Transverse colon (tissue), 4 donors: ENCODE data around the gene MTHFS. TPM values are rescaled to one million over a fixed set of nuclear protein-coding genes. Genes with fewer than 3 reads are reported as not detected.

Source experiments
- DNase-seq: peaks from one replicate; pipeline ENCODE4 v3.0.0-alpha.2; 2019
- H3K27ac ChIP-seq, 4 donors: fragments of 200-600 bp; sonication (generic); 2 replicates each; pipeline ENCODE4 v1.5.1; 2016 to 2018; ENCODE audit warnings: inconsistent platforms in 4 of 4
- H3K27me3 ChIP-seq: fragments of 200-600 bp; sonication (generic); 2 replicates; pipeline ENCODE4 v1.5.1; 2017; ENCODE audit warnings: inconsistent platforms
- H3K36me3 ChIP-seq, 4 donors: fragments of 200-600 bp; sonication (generic); 2 replicates each; pipeline ENCODE4 v1.5.1; 2017 to 2019; ENCODE audit warnings: inconsistent platforms in 4 of 4
- H3K4me1 ChIP-seq, 4 donors: fragments of 200-600 bp; sonication (generic); 2 replicates each; pipeline ENCODE4 v1.5.1; 2017 to 2020; ENCODE audit warnings: inconsistent platforms in 4 of 4
- H3K4me3 ChIP-seq, 4 donors: fragments of 200-600 bp; sonication (generic); 1 replicate in 1 of 4; 2 replicates in 3 of 4; pipeline versions ENCODE4 v1.5.1 to v1.6.1; 2017 to 2019; ENCODE audit warnings: inconsistent platforms in 4 of 4
- H3K9me3 ChIP-seq, 2 donors: fragments of 200-600 bp; sonication (generic); 2 replicates each; pipeline ENCODE4 v1.5.1; 2017 to 2019; ENCODE audit warnings: inconsistent platforms in 2 of 2
- CTCF ChIP-seq, 5 experiments: fragments of 200-600 bp in 3 of 5; fragments of 450-650 bp in 2 of 5; sonication (generic) in 3 of 5; IDR thresholded peaks; 1 replicate in 2 of 5; 2 replicates in 3 of 5; pipeline ENCODE4 v1.5.1; 2016 to 2017; ENCODE audit warnings: antibody characterized with exemption in 5 of 5, inconsistent platforms in 3 of 5, mild to moderate bottlenecking in 2 of 5, moderate library complexity in 1 of 5
- EP300 ChIP-seq: sonication (generic); formaldehyde crosslinking; IDR thresholded peaks from one replicate; pipeline ENCODE4 v1.6.1; 2017; ENCODE audit warnings: antibody characterized with exemption, low read depth
- POLR2A ChIP-seq: fragments of 450-650 bp; IDR thresholded peaks from one replicate; pipeline ENCODE4 v1.6.1; 2016; ENCODE audit warnings: antibody characterized with exemption, mild to moderate bottlenecking, moderate library complexity
- POLR2AphosphoS5 ChIP-seq, 3 donors: sonication (generic); formaldehyde crosslinking; IDR thresholded peaks; one replicate each; pipeline ENCODE4 v1.6.1; 2016; ENCODE audit warnings: antibody characterized with exemption in 3 of 3
- WGBS, 2 donors: methylation state at CpG; one replicate each; pipeline ENCODE4 v1.1.5; 2018; ENCODE audit warnings: low coverage in 1 of 2; 5-methylcytosine and 5-hydroxymethylcytosine counted together
- in situ Hi-C, 4 donors: fragments of 200-750 bp; cut with MboI; loops; one replicate each; pipeline versions ENCODE4 v1.15.0 to v1.15.1; 2017; ENCODE audit warnings: low sequenced_read_pairs in 3 of 4, low pct_ligation_motif_present in 1 of 4, low pct_unique_long_range_greater_than_20kb in 1 of 4
- intact Hi-C: fragments of 100-400 bp; cut with DNase I; formaldehyde crosslinking; loops from one replicate; pipeline ENCODE4 v1.15.1; 2023; ENCODE audit warnings: low total_unique reads
- total RNA-seq, 4 donors: library from RNA; depleted of rRNA; stranded (reverse); fragments of >200 nt; gene quantifications; one replicate each; pipeline ENCODE4 v1.1.0, GENCODE V29; 2016

Gene MTHFS
- total RNA-seq, 4 donors from 2014 or later = 22.1 to 28.7 (median 26.9) TPM; not detected in 1

- TF ChIP-seq EP300 (no peak), POLR2A (peak; percentile 96), CTCF (IDR thresholded peaks at IDR 0.05) (peak in 1 of 5 experiments; percentile 4), POLR2AphosphoS5 (IDR thresholded peaks at IDR 0.05) (peak; percentile 95 to 96 (median 95))
These were observed 26.8 kb upstream of the MTHFS start for GRCh38 chr15:79923515-79924169.

GRCh38 chr15:79923079-79923514, 26.3 kb upstream of the MTHFS start:
- DNase-seq = peak; percentile 81
- no peaks in the 10 kb centered on the region for H3K27me3 ChIP-seq
- TF ChIP-seq POLR2AphosphoS5 (IDR thresholded peaks at IDR 0.05) = peak; percentile 22 to 38 (median 28)
- no peak for TF ChIP-seq EP300
- H3K27ac ChIP-seq = peak overlapping the region; percentile 95 to 99 (median 97)
- H3K4me1 ChIP-seq = peaks cover 0 to 14% (median 7%) of the 10 kb centered on the region in 4 donors
- peaks cover 0 to 30% (median 12%) of the 10 kb centered on the region in 4 donors for H3K36me3 ChIP-seq
- WGBS, 2 donors = 1% methylated on average over 45 of the region's 51 CpGs; no CpG with 5 or more reads in 1 of the 2 donors
- peaks cover 29 to 30% of the 10 kb centered on the region in 2 donors for H3K9me3 ChIP-seq
- in situ Hi-C loops = no loop called here
- intact Hi-C loops = no loop called here
- peak overlapping the region; percentile 75 to 86 (median 84) for H3K4me3 ChIP-seq

More at GRCh38 chr15:79923515-79924169, 26.8 kb upstream of the MTHFS start:
- peak overlapping the region; percentile 95 to 99 (median 97) for H3K27ac ChIP-seq
- peak; percentile 98 for DNase-seq
- H3K36me3 ChIP-seq = peaks cover 0 to 27% (median 12%) of the 10 kb centered on the region in 4 donors
- intact Hi-C loops = no loop called here
- in situ Hi-C loops = no loop called here
- H3K4me1 ChIP-seq = peaks cover 0 to 14% (median 7%) of the 10 kb centered on the region in 4 donors
- peaks cover 23 to 25% of the 10 kb centered on the region in 2 donors for H3K9me3 ChIP-seq
- peak overlapping the region; percentile 75 to 86 (median 84) for H3K4me3 ChIP-seq
- WGBS, 2 donors = 0% methylated on average over 56 of the region's 68 CpGs; no CpG with 5 or more reads in 1 of the 2 donors
- H3K27me3 ChIP-seq = no peaks in the 10 kb centered on the region

GRCh38 chr15:79922512-79923078, 25.8 kb upstream of the MTHFS start:
- peaks cover 0 to 31% (median 12%) of the 10 kb centered on the region in 4 donors for H3K36me3 ChIP-seq
- TF ChIP-seq EP300 (no peak), POLR2AphosphoS5 (IDR thresholded peaks at IDR 0.05) (no peak), CTCF (IDR thresholded peaks at IDR 0.05) (no peak), POLR2A (no peak)
- peak overlapping the region; percentile 95 to 99 (median 97) for H3K27ac ChIP-seq
- peaks cover 0 to 14% (median 7%) of the 10 kb centered on the region in 4 donors for H3K4me1 ChIP-seq
- H3K4me3 ChIP-seq = peak overlapping the region; percentile 75 to 86 (median 84)
- intact Hi-C loops (no loop called here), in situ Hi-C loops (no loop called here)
- H3K9me3 ChIP-seq = peaks cover 31 to 35% of the 10 kb centered on the region in 2 donors
- WGBS, 2 donors = 17% methylated on average over 17 of the region's 17 CpGs; no CpG with 5 or more reads in 1 of the 2 donors
- H3K27me3 ChIP-seq = no peaks in the 10 kb centered on the region
- DNase-seq = no peak

- no peaks in the 10 kb centered on the region for H3K27me3 ChIP-seq
- no peak for DNase-seq
- no peak overlapping the region for H3K27ac ChIP-seq
- WGBS, 2 donors = 92 to 93% methylated on average over 6 to 12 of the region's 12 CpGs
- peaks cover 0 to 14% (median 7%) of the 10 kb centered on the region in 4 donors for H3K4me1 ChIP-seq
- H3K36me3 ChIP-seq = peaks cover 0 to 34% (median 12%) of the 10 kb centered on the region in 4 donors
- intact Hi-C loops (no loop called here), in situ Hi-C loops (no loop called here)
- TF ChIP-seq POLR2A (no peak), EP300 (no peak), POLR2AphosphoS5 (IDR thresholded peaks at IDR 0.05) (no peak), CTCF (IDR thresholded peaks at IDR 0.05) (no peak)
- no peak overlapping the region for H3K4me3 ChIP-seq
- peaks cover 56 to 62% of the 10 kb centered on the region in 2 donors for H3K9me3 ChIP-seq
These were observed 23.1 kb upstream of the MTHFS start for GRCh38 chr15:79919749-79920511.
